ENCODE measurements around the gene TESK2.

The TESK2 gene

GRCh38 chr1:45455162-45455561 lies 35.8 kb downstream of the TESK2 start:
- H3K4me2 ChIP-seq (ENCODE audit: low read length) = no peak overlapping the region
- no peak overlapping the region for H2AFZ ChIP-seq
- H3K36me3 ChIP-seq (ENCODE audit: control insufficient read depth, insufficient read depth, low read length) = no peaks in the 10 kb centered on the region
- no peaks in the 10 kb centered on the region for H3K79me2 ChIP-seq
- no peak overlapping the region for H3K4me3 ChIP-seq (ENCODE audit: low read depth, low read length)
- no peaks in the 10 kb centered on the region for H3K4me1 ChIP-seq
- TF ChIP-seq CTCF (IDR thresholded peaks at IDR 0.05) = no peak
- H3K9me3 ChIP-seq (ENCODE audit: control insufficient read depth, low read length) = no peaks in the 10 kb centered on the region
- H3K9ac ChIP-seq = no peak overlapping the region
- H3K27me3 ChIP-seq (ENCODE audit: control insufficient read depth, insufficient read depth, low read length) = no peaks in the 10 kb centered on the region
- no peak overlapping the region for H3K27ac ChIP-seq

GRCh38 chr1:45454464-45454863 lies 36.5 kb downstream of the TESK2 start:
- no peak overlapping the region for H3K4me2 ChIP-seq (ENCODE audit: low read length)
- no peaks in the 10 kb centered on the region for H3K4me1 ChIP-seq
- H3K36me3 ChIP-seq (ENCODE audit: control insufficient read depth, insufficient read depth, low read length) = no peaks in the 10 kb centered on the region
- H2AFZ ChIP-seq = no peak overlapping the region
- no peak for TF ChIP-seq CTCF (IDR thresholded peaks at IDR 0.05)
- H3K9me3 ChIP-seq (ENCODE audit: control insufficient read depth, low read length) = no peaks in the 10 kb centered on the region
- H3K27ac ChIP-seq = no peak overlapping the region
- H3K79me2 ChIP-seq = no peaks in the 10 kb centered on the region
- H3K4me3 ChIP-seq (ENCODE audit: low read depth, low read length) = no peak overlapping the region
- no peaks in the 10 kb centered on the region for H3K27me3 ChIP-seq (ENCODE audit: control insufficient read depth, insufficient read depth, low read length)
- H3K9ac ChIP-seq = no peak overlapping the region

- Histone ChIP-seq H3K27ac (no peak overlapping the region), H3K4me3 (ENCODE audit: low read depth, low read length) (no peak overlapping the region), H3K27me3 (ENCODE audit: control insufficient read depth, insufficient read depth, low read length) (no peaks in the 10 kb centered on the region), H3K4me1 (no peaks in the 10 kb centered on the region), H3K9me3 (ENCODE audit: control insufficient read depth, low read length) (no peaks in the 10 kb centered on the region), H3K79me2 (no peaks in the 10 kb centered on the region), H3K4me2 (ENCODE audit: low read length) (no peak overlapping the region), H3K36me3 (ENCODE audit: control insufficient read depth, insufficient read depth, low read length) (no peaks in the 10 kb centered on the region), H2AFZ (no peak overlapping the region), H3K9ac (no peak overlapping the region)
- TF ChIP-seq CTCF (IDR thresholded peaks at IDR 0.05) = no peak
Observed at GRCh38 chr1:45452503-45452902, 38.5 kb downstream of the TESK2 start.

- no peak for TF ChIP-seq CTCF (IDR thresholded peaks at IDR 0.05)
- no peak overlapping the region for H3K27ac ChIP-seq
Observed at GRCh38 chr1:45448357-45448756, 42.6 kb downstream of the TESK2 start.

GRCh38 chr1:45446950-45447672 lies 43.9 kb downstream of the TESK2 start:
- no peak overlapping the region for H3K27ac ChIP-seq
- H3K9me3 ChIP-seq (ENCODE audit: control insufficient read depth, low read length) = no peaks in the 10 kb centered on the region
- H3K4me1 ChIP-seq = no peaks in the 10 kb centered on the region
- TF ChIP-seq CTCF (IDR thresholded peaks at IDR 0.05) = no peak
- no peaks in the 10 kb centered on the region for H3K36me3 ChIP-seq (ENCODE audit: control insufficient read depth, insufficient read depth, low read length)
- no peaks in the 10 kb centered on the region for H3K27me3 ChIP-seq (ENCODE audit: control insufficient read depth, insufficient read depth, low read length)
- no peak overlapping the region for H3K4me2 ChIP-seq (ENCODE audit: low read length)
- no peaks in the 10 kb centered on the region for H3K79me2 ChIP-seq
- no peak overlapping the region for H3K9ac ChIP-seq
- H3K4me3 ChIP-seq (ENCODE audit: low read depth, low read length) = no peak overlapping the region
- H2AFZ ChIP-seq = no peak overlapping the region

More at GRCh38 chr1:45448357-45448756, 42.6 kb downstream of the TESK2 start:
- Histone ChIP-seq H3K79me2 (no peaks in the 10 kb centered on the region), H3K27me3 (ENCODE audit: control insufficient read depth, insufficient read depth, low read length) (no peaks in the 10 kb centered on the region), H3K4me3 (ENCODE audit: low read depth, low read length) (no peak overlapping the region), H3K36me3 (ENCODE audit: control insufficient read depth, insufficient read depth, low read length) (no peaks in the 10 kb centered on the region), H3K4me2 (ENCODE audit: low read length) (no peak overlapping the region), H2AFZ (no peak overlapping the region), H3K9me3 (ENCODE audit: control insufficient read depth, low read length) (no peaks in the 10 kb centered on the region), H3K4me1 (no peaks in the 10 kb centered on the region), H3K9ac (no peak overlapping the region)
